ENCODE data around the gene FOXO1. TPM values are rescaled to one million over a fixed set of nuclear protein-coding genes. Genes with fewer than 3 reads are reported as not detected.
A peak's percentile ranks its signal among the peaks of the same experiment; 100 is the strongest.

The FOXO1 gene
- total RNA-seq, 4 donors from 2014 or later = 153 to 194 (median 176) TPM

GRCh38 chr13:40644838-40645604 lies 21.4 kb downstream of the FOXO1 start:
- no peak overlapping the region for H3K4me3 ChIP-seq
- TF ChIP-seq, protein P1, sequence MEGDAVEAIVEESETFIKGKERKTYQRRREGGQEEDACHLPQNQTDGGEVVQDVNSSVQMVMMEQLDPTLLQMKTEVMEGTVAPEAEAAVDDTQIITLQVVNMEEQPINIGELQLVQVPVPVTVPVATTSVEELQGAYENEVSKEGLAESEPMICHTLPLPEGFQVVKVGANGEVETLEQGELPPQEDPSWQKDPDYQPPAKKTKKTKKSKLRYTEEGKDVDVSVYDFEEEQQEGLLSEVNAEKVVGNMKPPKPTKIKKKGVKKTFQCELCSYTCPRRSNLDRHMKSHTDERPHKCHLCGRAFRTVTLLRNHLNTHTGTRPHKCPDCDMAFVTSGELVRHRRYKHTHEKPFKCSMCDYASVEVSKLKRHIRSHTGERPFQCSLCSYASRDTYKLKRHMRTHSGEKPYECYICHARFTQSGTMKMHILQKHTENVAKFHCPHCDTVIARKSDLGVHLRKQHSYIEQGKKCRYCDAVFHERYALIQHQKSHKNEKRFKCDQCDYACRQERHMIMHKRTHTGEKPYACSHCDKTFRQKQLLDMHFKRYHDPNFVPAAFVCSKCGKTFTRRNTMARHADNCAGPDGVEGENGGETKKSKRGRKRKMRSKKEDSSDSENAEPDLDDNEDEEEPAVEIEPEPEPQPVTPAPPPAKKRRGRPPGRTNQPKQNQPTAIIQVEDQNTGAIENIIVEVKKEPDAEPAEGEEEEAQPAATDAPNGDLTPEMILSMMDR (IDR thresholded peaks at IDR 0.05) = no peak
- TF ChIP-seq EP300 (IDR thresholded peaks at IDR 0.05) = no peak
- TF ChIP-seq POLR2A (IDR thresholded peaks at IDR 0.05) = no peak

DNA sequence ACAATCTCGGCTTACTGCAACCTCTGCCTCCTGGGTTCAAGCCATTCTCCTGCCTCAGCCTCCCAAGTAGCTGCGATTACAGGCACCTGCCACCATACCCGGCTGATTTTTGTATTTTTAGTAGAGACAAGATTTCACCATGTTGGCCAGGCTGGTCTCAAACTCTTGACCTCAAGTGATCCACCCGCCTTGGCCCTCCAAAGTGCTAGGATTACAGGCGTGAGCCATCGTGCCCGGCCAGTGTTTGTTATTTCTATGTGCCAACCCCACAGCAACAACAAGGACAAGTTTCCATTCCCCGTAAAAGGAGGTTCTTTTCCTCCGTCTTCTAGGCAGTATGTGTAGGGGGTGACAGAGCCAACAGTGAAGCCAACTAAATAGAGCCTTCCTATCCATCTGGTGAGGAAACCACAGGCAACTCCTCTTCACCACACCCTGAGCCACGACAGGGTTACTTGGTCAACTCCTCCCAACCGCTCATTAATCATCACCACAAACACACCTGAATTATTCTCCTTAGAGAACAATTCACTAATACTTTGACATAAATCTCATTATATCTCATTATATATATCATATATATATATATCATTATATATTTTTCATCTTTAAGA lies 25.5 kb downstream of the FOXO1 start:
- H3K4me1 ChIP-seq = peaks cover 5 to 100% (median 50%) of the 10 kb centered on the region in 4 donors
- no peaks in the 10 kb centered on the region for H3K27me3 ChIP-seq
- TF ChIP-seq EP300 (IDR thresholded peaks at IDR 0.05) (no peak), POLR2A (IDR thresholded peaks at IDR 0.05) (no peak)
- TF ChIP-seq, protein P1 (IDR thresholded peaks at IDR 0.05) = no peak
- DNase-seq (ENCODE audit: low spot score in 2 of 2) = no peak
- 81 to 90% methylated on average over 11 of the region's 11 CpGs for WGBS, 2 donors
- H3K27ac ChIP-seq = no peak overlapping the region
- H3K36me3 ChIP-seq = no peaks in the 10 kb centered on the region
- no peak overlapping the region for H3K4me3 ChIP-seq
- no peaks in the 10 kb centered on the region for H3K9me3 ChIP-seq

More at GRCh38 chr13:40644838-40645604, 21.4 kb downstream of the FOXO1 start:
- Histone ChIP-seq H3K27me3 (no peaks in the 10 kb centered on the region), H3K4me1 (peaks cover 5 to 99% (median 64%) of the 10 kb centered on the region in 4 donors), H3K36me3 (no peaks in the 10 kb centered on the region), H3K27ac (peak overlapping the region in 1 of 4 donors; percentile 60), H3K9me3 (no peaks in the 10 kb centered on the region)
- no peak for DNase-seq (ENCODE audit: low spot score in 2 of 2)
- WGBS, 2 donors = 58 to 63% methylated on average over 3 of the region's 3 CpGs

- Histone ChIP-seq H3K27ac (peak overlapping the region in 2 of 4 donors; percentile 67 to 70), H3K4me3 (no peak overlapping the region), H3K36me3 (no peaks in the 10 kb centered on the region), H3K27me3 (no peaks in the 10 kb centered on the region), H3K9me3 (no peaks in the 10 kb centered on the region), H3K4me1 (peaks cover 5 to 100% (median 44%) of the 10 kb centered on the region in 4 donors)
- 74 to 81% methylated on average over 6 of the region's 6 CpGs for WGBS, 2 donors
- TF ChIP-seq POLR2A (IDR thresholded peaks at IDR 0.05) = no peak
- TF ChIP-seq, protein P1 (IDR thresholded peaks at IDR 0.05) = no peak
- TF ChIP-seq EP300 (IDR thresholded peaks at IDR 0.05) = no peak
- DNase-seq (ENCODE audit: low spot score in 2 of 2) = no peak
Observed at GRCh38 chr13:40640202-40640601, 26.2 kb downstream of the FOXO1 start.

DNA sequence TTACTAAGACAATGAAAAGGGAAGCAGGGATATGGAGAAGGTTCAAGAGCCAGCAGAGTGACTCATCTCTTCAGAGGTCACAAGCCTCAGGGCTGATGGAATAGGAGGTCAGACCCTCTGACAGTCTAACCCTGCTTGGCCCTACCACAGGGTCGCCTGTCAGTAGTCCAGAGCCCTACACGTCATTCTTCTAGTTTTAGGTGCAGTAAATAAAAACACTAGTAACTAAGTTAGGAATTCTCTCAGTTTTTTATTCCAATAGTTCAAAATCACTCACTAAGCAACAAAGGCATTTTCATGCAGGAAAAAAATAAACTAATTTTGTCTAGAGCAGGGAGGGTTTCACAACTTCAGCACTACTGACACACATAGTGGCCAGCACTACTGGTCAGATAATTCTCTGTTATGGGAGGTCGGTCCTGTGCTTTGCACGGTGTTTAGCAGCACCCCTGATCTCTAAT lies 27.2 kb downstream of the FOXO1 start:
- 11 to 17% methylated on average over 4 of the region's 4 CpGs for WGBS, 2 donors

More for the DNA sequence above, 27.2 kb downstream of the FOXO1 start:
- H3K9me3 ChIP-seq = no peaks in the 10 kb centered on the region
- peaks cover 5 to 100% (median 34%) of the 10 kb centered on the region in 4 donors for H3K4me1 ChIP-seq
- peak in 1 of 2 donors; percentile 62 for TF ChIP-seq EP300 (IDR thresholded peaks at IDR 0.05)
- TF ChIP-seq POLR2A (IDR thresholded peaks at IDR 0.05) = no peak
- TF ChIP-seq, protein P1 (IDR thresholded peaks at IDR 0.05) = no peak
- no peaks in the 10 kb centered on the region for H3K36me3 ChIP-seq
- peak overlapping the region in 2 of 4 donors; percentile 67 to 70 for H3K27ac ChIP-seq
- no peak for DNase-seq (ENCODE audit: low spot score in 2 of 2)
- H3K4me3 ChIP-seq = no peak overlapping the region
- no peaks in the 10 kb centered on the region for H3K27me3 ChIP-seq
